ENCODE results near the gene ALDOC.
A peak's percentile ranks its signal among the peaks of the same experiment; 100 is the strongest.

Gene ALDOC

DNA sequence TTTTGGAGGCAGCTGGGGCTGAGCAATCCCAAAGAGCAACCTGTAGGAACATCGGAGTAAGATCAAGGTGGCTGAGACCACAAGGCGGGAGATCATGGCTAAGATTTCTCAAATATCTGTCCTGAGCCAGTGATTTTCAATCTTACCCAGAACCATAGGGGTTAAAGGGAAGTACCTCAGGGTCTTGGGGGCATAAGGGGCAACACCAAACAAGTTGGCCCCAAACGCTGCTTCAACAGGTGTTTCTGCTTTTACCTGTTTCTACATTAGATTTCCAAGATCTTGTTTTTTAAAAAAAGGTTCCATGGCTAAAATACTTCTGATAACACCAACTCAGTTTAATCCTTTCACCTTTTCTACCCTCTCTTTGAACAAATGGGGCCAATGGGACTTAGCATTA is 21.7 kb downstream of the ALDOC start:
- FAIRE-seq: no peak
- DNase-seq (ENCODE audit: extremely low spot score, insufficient read length, low read depth): no peak

DNA sequence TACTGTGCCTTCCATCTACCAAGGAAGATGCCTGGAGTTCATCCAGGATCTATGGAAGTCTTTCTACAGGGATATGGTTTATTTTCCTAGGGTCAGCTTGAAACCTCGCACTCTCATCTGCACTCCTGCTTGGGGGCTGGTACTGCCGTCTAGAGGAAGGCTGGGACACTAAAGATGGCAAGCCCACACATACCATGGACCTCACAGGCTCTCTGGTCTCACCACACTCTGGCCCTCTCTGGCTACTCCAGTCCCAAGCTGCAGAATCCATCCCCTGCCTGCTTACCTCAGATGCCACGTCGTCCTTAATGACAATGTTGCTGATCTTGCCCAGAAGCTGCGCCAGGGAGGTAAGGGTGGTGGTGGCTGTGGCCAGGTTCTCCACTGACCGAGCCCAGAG is 22.1 kb downstream of the ALDOC start:
- DNase-seq (ENCODE audit: extremely low spot score, insufficient read length, low read depth): no peak
- FAIRE-seq: no peak

DNA sequence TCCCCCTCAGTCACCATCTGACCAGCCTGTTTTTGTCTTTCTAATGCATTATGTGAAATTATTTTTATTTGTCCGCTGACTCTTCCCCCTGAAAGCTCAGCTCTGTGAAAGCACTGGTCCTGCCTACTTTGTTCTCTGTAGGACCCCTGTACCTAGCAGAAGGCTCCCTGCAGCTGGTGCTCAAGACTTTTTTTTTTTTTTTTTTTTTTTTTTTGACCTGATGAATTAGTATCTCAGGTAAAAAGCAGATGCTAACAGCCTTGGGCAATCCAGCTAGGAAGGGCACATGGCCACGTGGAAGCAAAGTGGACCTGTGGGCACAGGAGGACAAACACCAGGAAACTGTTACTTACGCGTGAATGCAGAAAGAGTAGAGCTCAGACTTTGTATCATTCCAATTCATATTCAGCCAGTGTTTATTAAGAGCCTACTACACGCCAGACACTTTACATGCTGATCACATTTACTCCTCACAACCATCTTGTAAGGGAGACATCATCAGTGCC is 23.6 kb downstream of the ALDOC start:
- DNase-seq (ENCODE audit: extremely low spot score, insufficient read length, low read depth) (no peak), FAIRE-seq (no peak)

- DNase-seq (ENCODE audit: extremely low spot score, insufficient read length, low read depth) (peak; percentile 84), FAIRE-seq (no peak)
These were observed 24.3 kb downstream of the ALDOC start, which contains the start of gene UNC119 for GRCh38 chr17:28552176-28552999. TSS of gene UNC119 (minus strand) at chr17:28552624. CDS start at chr17:28552557, 67 bp downstream.

DNA sequence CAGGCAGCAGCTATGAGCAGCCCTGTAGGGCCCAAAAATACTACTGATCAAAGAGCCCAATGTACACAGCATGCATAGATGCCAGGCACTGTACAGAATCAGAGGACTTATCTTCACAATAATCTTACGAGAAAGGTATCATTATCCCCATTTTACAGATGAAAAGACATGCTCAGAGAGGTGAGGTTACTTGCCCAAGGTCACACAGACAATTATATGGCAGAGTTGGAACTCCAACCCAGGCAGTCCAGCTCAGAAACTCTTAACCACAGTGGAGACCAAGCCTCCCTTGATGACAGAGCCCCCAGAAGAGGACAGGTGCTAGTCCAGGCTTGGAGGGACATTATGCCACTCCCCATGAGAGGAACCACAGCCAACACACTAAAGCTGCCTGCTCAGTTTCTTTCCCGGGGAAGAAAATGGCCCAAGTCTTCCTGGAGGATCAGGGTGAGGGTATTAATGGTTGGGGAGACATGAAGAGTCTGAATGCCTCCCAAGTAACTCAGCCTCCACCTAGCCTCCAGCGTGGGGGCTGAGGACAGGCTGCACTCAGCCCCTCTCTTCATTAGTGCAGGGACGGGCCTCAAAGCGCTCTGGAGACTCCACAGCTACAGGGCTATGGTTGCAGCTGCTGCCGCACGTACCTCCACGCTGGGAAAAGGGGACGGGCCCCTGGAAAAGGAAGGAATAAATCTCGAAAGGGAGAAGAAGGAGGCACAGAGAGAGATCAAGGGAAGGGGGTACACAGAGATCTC is 25.1 kb downstream of the ALDOC start:
- no peak for FAIRE-seq
- no peak for DNase-seq (ENCODE audit: extremely low spot score, insufficient read length, low read depth)

DNA sequence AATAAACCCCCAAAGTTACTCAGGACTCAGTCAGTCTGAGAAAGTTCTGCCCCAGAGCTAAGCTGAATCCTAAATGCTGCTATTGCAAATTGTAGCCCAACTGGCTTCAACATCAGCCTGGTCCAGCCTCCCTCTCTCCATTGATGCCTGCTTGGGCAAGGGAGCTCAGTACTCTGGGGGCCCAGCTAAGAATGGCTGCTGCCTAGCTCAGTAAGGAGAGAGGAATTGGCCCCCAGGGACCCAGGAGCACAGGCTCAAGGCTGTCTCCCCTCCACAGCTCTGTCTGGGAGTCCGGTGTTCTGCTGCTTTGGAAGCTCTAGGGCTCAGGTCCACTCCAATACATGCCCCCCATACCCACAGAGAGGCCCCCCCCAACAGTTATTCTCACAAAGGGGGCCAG is 25.8 kb downstream of the ALDOC start:
- DNase-seq (ENCODE audit: extremely low spot score, insufficient read length, low read depth) (no peak), FAIRE-seq (no peak)

DNA sequence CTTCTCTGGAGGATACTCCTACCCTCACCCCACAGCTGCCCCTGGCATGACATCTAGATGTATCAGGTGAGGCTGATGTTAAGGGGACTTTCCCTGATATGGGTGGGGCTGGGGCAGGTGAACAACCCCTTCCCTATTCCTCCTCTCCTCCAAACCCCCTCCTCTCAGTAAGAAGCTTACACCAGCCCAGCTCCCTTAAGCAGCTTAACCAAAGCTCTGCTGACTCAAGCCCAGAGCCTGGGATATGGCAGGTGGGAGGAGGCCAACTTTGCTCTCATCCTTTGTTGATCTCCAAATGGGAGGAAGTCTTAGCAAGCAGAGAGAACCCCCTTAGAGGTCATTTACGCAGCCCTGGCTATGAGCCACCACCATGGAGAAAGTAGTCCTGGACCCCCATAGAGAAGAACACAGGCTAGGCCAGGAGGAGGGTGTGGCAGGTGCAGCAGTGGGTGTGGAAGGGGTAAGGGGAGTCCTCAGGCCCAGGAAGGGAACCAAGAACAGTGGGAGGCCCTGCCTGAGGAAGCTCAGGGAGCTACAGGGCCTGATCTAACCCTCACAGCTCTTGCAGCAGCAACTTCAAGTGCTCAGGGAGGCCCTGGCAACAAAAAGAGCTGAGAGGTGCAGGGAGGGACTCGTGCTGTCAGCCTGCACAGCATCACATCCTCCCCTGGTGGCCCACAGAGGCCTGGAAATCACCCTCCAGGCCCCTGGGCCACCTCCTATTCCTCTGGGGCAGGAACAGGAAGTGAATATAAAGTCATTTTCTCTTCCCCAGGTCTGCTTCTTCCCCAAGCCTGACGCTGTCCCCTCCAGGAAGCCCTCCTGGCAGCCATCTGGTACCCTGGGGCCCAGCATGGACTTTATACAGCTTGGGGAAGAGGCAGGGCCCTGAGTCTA is 27.2 kb downstream of the ALDOC start:
- DNase-seq (ENCODE audit: extremely low spot score, insufficient read length, low read depth): no peak
- peak; percentile 90 for FAIRE-seq

DNA sequence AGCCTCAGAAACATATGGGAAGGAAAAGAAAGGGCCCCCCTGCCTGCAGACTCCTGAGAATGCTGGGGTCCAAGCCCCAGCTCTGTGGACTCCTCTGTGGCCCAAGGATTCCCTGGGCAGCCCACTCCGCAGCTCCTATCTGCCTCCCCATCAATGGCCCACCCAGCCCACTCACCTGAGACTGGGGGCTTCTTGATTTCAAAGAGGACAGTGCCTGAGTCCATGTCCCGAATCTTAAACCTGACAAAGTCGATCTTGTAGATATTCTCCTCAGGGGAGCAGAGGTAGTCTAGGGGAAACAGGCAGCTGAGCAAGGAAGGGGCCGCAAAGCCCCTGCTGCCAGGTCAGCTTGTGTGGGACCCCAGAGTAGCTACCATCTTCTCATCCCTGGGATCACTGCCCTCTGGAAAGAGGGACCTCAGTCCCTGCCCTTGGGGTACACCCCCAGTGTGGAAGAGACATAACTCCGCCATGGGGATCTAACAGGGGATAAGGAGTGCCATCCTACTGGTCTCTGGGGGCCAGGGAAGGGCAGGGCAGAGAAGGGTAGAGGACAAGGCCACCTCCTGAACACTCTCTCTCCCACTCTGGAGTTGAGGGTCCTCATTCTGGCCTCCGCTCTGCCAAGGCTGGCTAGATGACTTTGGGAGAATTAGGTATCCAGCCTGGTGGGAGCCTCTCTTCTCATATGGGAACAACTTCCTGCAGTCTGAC is 28.1 kb downstream of the ALDOC start:
- no peak for FAIRE-seq
- no peak for DNase-seq (ENCODE audit: extremely low spot score, insufficient read length, low read depth)

- peak; percentile 98 for FAIRE-seq
These were observed 28.9 kb downstream of the ALDOC start for GRCh38 chr17:28547623-28548416.

GRCh38 chr17:28547096-28547622 is 29.5 kb downstream of the ALDOC start:
- no peak for FAIRE-seq

More at GRCh38 chr17:28547623-28548416, 28.9 kb downstream of the ALDOC start:
- DNase-seq (ENCODE audit: extremely low spot score, insufficient read length, low read depth): peak; percentile 70

GRCh38 chr17:28545787-28546415 is 30.8 kb downstream of the ALDOC start:
- FAIRE-seq: no peak
- DNase-seq (ENCODE audit: extremely low spot score, insufficient read length, low read depth): no peak

More at GRCh38 chr17:28547096-28547622, 29.5 kb downstream of the ALDOC start:
- DNase-seq (ENCODE audit: extremely low spot score, insufficient read length, low read depth): no peak

- no peak for DNase-seq (ENCODE audit: extremely low spot score, insufficient read length, low read depth)
- no peak for FAIRE-seq
These were observed 31.6 kb downstream of the ALDOC start for GRCh38 chr17:28545141-28545503.

GRCh38 chr17:28544402-28545140 is 32.1 kb downstream of the ALDOC start:
- FAIRE-seq (no peak), DNase-seq (ENCODE audit: extremely low spot score, insufficient read length, low read depth) (no peak)

DNA sequence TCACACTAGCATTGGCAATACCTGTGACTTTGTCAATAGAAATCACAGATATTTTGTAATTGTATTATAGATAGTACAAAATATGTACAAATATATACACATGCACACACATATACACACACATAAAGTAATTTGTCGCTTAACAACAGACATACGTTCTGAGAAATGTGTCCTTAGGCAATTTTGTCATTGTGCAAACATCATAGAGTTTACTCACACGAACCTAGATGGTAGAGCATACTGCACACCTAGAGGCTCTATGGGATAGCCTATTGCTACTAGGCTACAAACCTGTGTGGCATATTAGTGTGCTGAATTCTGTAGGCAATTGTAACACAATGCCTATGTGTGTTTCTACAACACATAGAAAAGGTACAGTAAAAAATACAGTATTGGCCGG is 35.3 kb downstream of the ALDOC start:
- DNase-seq (ENCODE audit: extremely low spot score, insufficient read length, low read depth) (no peak), FAIRE-seq (no peak)

GRCh38 chr17:28540231-28540630 is 36.5 kb downstream of the ALDOC start:
- FAIRE-seq: no peak
- DNase-seq (ENCODE audit: extremely low spot score, insufficient read length, low read depth): no peak

- DNase-seq (ENCODE audit: extremely low spot score, insufficient read length, low read depth) (no peak), FAIRE-seq (no peak)
These were observed 38.3 kb downstream of the ALDOC start for GRCh38 chr17:28538296-28538895.

GRCh38 chr17:28537219-28537610 is 39.5 kb downstream of the ALDOC start:
- DNase-seq (ENCODE audit: extremely low spot score, insufficient read length, low read depth): no peak
- no peak for FAIRE-seq

Measured in GM18507 (cell line).